ENCODE data around the gene PRKCQ. TPM values are rescaled to one million over a fixed set of nuclear protein-coding genes. Genes with fewer than 3 reads are reported as not detected.
"Not testable (repeated sequence)": the region's sequence is repeated elsewhere in the genome, so short reads cannot be mapped to it uniquely, and the experiment has no call there.

PRKCQ gene
- total RNA-seq, 1 experiment from 2014 or later = 0.73 TPM

- no peak overlapping the region for H3K4me3 Mint-ChIP-seq (ENCODE audit: low read depth, unreplicated experiment)
- H3K9me3 Mint-ChIP-seq (ENCODE audit: low read depth, unreplicated experiment) = no peaks in the 10 kb centered on the region
- peaks cover 27% of the 10 kb centered on the region for H3K27me3 Mint-ChIP-seq (ENCODE audit: unreplicated experiment)
- CTCF ChIA-PET = no interaction called here
- intact Hi-C loops (cut with micrococcal nuclease; ENCODE audit: unreplicated experiment) = loop anchor here (10.0 kb wide), 2 partner anchors 58 to 172 kb away; no protein-coding TSS in a partner anchor
- no TSS peak for BruUV-seq (replicated peaks)
- H3K27ac Mint-ChIP-seq (ENCODE audit: unreplicated experiment) = no peak overlapping the region
- no peak for DNase-seq
- no peaks in the 10 kb centered on the region for H3K4me1 Mint-ChIP-seq (ENCODE audit: low read depth, unreplicated experiment)
- TF ChIP-seq CTCF (IDR thresholded peaks at IDR 0.05; ENCODE audit: unreplicated experiment) = no peak
- H3K36me3 Mint-ChIP-seq (ENCODE audit: insufficient read depth, unreplicated experiment) = no peaks in the 10 kb centered on the region
Measured at GRCh38 chr10:6586501-6586900, 6.4 kb upstream of the PRKCQ start.

- no peak overlapping the region for H3K4me3 Mint-ChIP-seq (ENCODE audit: low read depth, unreplicated experiment)
- CTCF ChIA-PET = no interaction called here
- peaks cover 15% of the 10 kb centered on the region for H3K27me3 Mint-ChIP-seq (ENCODE audit: unreplicated experiment)
- no TSS peak for BruUV-seq (replicated peaks)
- no peak overlapping the region for H3K27ac Mint-ChIP-seq (ENCODE audit: unreplicated experiment)
- DNase-seq = no peak
- peaks cover 15% of the 10 kb centered on the region for H3K36me3 Mint-ChIP-seq (ENCODE audit: insufficient read depth, unreplicated experiment)
- intact Hi-C loops (cut with micrococcal nuclease; ENCODE audit: unreplicated experiment) = loop anchor here (10.0 kb wide), 2 partner anchors 61 to 169 kb away; no protein-coding TSS in a partner anchor
- no peak for TF ChIP-seq CTCF (IDR thresholded peaks at IDR 0.05; ENCODE audit: unreplicated experiment)
- no peaks in the 10 kb centered on the region for H3K4me1 Mint-ChIP-seq (ENCODE audit: low read depth, unreplicated experiment)
- no peaks in the 10 kb centered on the region for H3K9me3 Mint-ChIP-seq (ENCODE audit: low read depth, unreplicated experiment)
Measured at GRCh38 chr10:6583447-6583846, 3.4 kb upstream of the PRKCQ start.

GRCh38 chr10:6582913-6583312 is 2.8 kb upstream of the PRKCQ start:
- H3K4me1 Mint-ChIP-seq (ENCODE audit: low read depth, unreplicated experiment); CTCF ChIA-PET; DNase-seq; BruUV-seq (replicated peaks); H3K9me3 Mint-ChIP-seq (ENCODE audit: low read depth, unreplicated experiment); H3K4me3 Mint-ChIP-seq (ENCODE audit: low read depth, unreplicated experiment); H3K27ac Mint-ChIP-seq (ENCODE audit: unreplicated experiment): not testable (repeated sequence)
- Mint-ChIP-seq H3K27me3 (ENCODE audit: unreplicated experiment) (peaks cover 20% of the 10 kb centered on the region), H3K36me3 (ENCODE audit: insufficient read depth, unreplicated experiment) (peaks cover 15% of the 10 kb centered on the region)
- intact Hi-C loops (cut with micrococcal nuclease; ENCODE audit: unreplicated experiment) = loop anchor here (10.0 kb wide), 2 partner anchors 62 to 168 kb away; no protein-coding TSS in a partner anchor

GRCh38 chr10:6582298-6582697 is 2.2 kb upstream of the PRKCQ start:
- H3K27ac Mint-ChIP-seq (ENCODE audit: unreplicated experiment) = no peak overlapping the region
- no peak for TF ChIP-seq CTCF (IDR thresholded peaks at IDR 0.05; ENCODE audit: unreplicated experiment)
- peaks cover 15% of the 10 kb centered on the region for H3K36me3 Mint-ChIP-seq (ENCODE audit: insufficient read depth, unreplicated experiment)
- intact Hi-C loops (cut with micrococcal nuclease; ENCODE audit: unreplicated experiment) = loop anchor here (10.0 kb wide), 2 partner anchors 63 to 167 kb away; no protein-coding TSS in a partner anchor
- peaks cover 26% of the 10 kb centered on the region for H3K27me3 Mint-ChIP-seq (ENCODE audit: unreplicated experiment)
- no peak for DNase-seq
- H3K9me3 Mint-ChIP-seq (ENCODE audit: low read depth, unreplicated experiment) = no peaks in the 10 kb centered on the region
- no peak overlapping the region for H3K4me3 Mint-ChIP-seq (ENCODE audit: low read depth, unreplicated experiment)
- CTCF ChIA-PET = interaction anchor here (0.6 kb wide), 1 partner anchor 545 kb away, joined by 5 read pairs; no protein-coding TSS in a partner anchor
- H3K4me1 Mint-ChIP-seq (ENCODE audit: low read depth, unreplicated experiment) = no peaks in the 10 kb centered on the region
- BruUV-seq (replicated peaks) = no TSS peak

GRCh38 chr10:6581778-6582228 is 1.7 kb upstream of the PRKCQ start:
- Mint-ChIP-seq H3K9me3 (ENCODE audit: low read depth, unreplicated experiment) (no peaks in the 10 kb centered on the region), H3K4me1 (ENCODE audit: low read depth, unreplicated experiment) (no peaks in the 10 kb centered on the region), H3K36me3 (ENCODE audit: insufficient read depth, unreplicated experiment) (peaks cover 15% of the 10 kb centered on the region), H3K4me3 (ENCODE audit: low read depth, unreplicated experiment) (no peak overlapping the region), H3K27ac (ENCODE audit: unreplicated experiment) (no peak overlapping the region), H3K27me3 (ENCODE audit: unreplicated experiment) (peaks cover 30% of the 10 kb centered on the region)
- CTCF ChIA-PET = interaction anchor here (0.6 kb wide), 1 partner anchor 545 kb away, joined by 5 read pairs; no protein-coding TSS in a partner anchor
- TF ChIP-seq CTCF (IDR thresholded peaks at IDR 0.05; ENCODE audit: unreplicated experiment) = no peak
- DNase-seq = no peak
- intact Hi-C loops (cut with micrococcal nuclease; ENCODE audit: unreplicated experiment) = loop anchor here (10.0 kb wide), 2 partner anchors 63 to 167 kb away; no protein-coding TSS in a partner anchor
- no TSS peak for BruUV-seq (replicated peaks)

- H3K4me3 Mint-ChIP-seq (ENCODE audit: low read depth, unreplicated experiment) = peak overlapping the region; percentile 79
- intact Hi-C loops (cut with micrococcal nuclease; ENCODE audit: unreplicated experiment) = loop anchor here (10.0 kb wide), 2 partner anchors 64 to 166 kb away; no protein-coding TSS in a partner anchor
Measured at GRCh38 chr10:6581223-6581622, 1.1 kb upstream of the PRKCQ start.

More at GRCh38 chr10:6581223-6581622, 1.1 kb upstream of the PRKCQ start:
- H3K36me3 Mint-ChIP-seq (ENCODE audit: insufficient read depth, unreplicated experiment) = peaks cover 15% of the 10 kb centered on the region
- H3K4me1 Mint-ChIP-seq (ENCODE audit: low read depth, unreplicated experiment); DNase-seq; BruUV-seq (replicated peaks); H3K9me3 Mint-ChIP-seq (ENCODE audit: low read depth, unreplicated experiment); CTCF ChIA-PET; H3K27ac Mint-ChIP-seq (ENCODE audit: unreplicated experiment): not testable (repeated sequence)
- H3K27me3 Mint-ChIP-seq (ENCODE audit: unreplicated experiment) = peaks cover 36% of the 10 kb centered on the region

All from Calu3 (cell line).